K562 (cell line): Measurements from ENCODE around the gene GSTO2. TPM values are rescaled to one million over a fixed set of nuclear protein-coding genes. Genes with fewer than 3 reads are reported as not detected.

ENCODE experiments used
- BRD4 ChIP-seq: fragments of 200-600 bp; sonication (generic); IDR thresholded peaks from 2 replicates; pipeline ENCODE4 v1.6.1; 2017; ENCODE audit warnings: inconsistent platforms
- CTCFL ChIP-seq: IDR thresholded peaks from 2 replicates; pipeline ENCODE4 v1.6.1; 2011; ENCODE audit warnings: borderline replicate concordance, low read depth, mild to moderate bottlenecking, moderate library complexity, low read length; ENCODE audit not compliant: insufficient read depth, poor library complexity, severe bottlenecking
- ETS1 ChIP-seq: conservative IDR thresholded peaks from 2 replicates; pipeline ENCODE4 v1.6.1; 2011; ENCODE audit warnings: low read depth, mild to moderate bottlenecking, low read length; ENCODE audit not compliant: control insufficient read depth
- ETV1 ChIP-seq: fragments of 450-650 bp; conservative IDR thresholded peaks from 2 replicates; pipeline ENCODE4 v1.6.1; 2016; ENCODE audit warnings: missing genetic modification characterization, control low read depth, low read depth, missing compliant biosample characterization
- GMEB1 ChIP-seq: fragments of 250-450 bp; sonication (Bioruptor Pico); IDR thresholded peaks from 2 replicates; pipeline ENCODE4 v1.4.0; 2020; ENCODE audit warnings: mild to moderate bottlenecking
- KDM5B ChIP-seq: fragments of 200-600 bp; sonication (generic); IDR thresholded peaks from 2 replicates; pipeline ENCODE4 v1.6.1; 2012; ENCODE audit warnings: low read depth, mild to moderate bottlenecking, moderate library complexity, low read length, control low read depth, inconsistent platforms; ENCODE audit not compliant: insufficient replicate concordance
- L3MBTL2 ChIP-seq: fragments of 450-650 bp; IDR thresholded peaks from 2 replicates; pipeline ENCODE4 v1.6.1; 2016; ENCODE audit warnings: mild to moderate bottlenecking, moderate library complexity
- MNT ChIP-seq, 2 experiments: fragments of 450-650 bp; conservative IDR thresholded peaks; 2 replicates each; pipeline ENCODE4 v1.6.1; 2017; ENCODE audit warnings: mild to moderate bottlenecking in 2 of 2, moderate library complexity in 2 of 2
- NCOA4 ChIP-seq: fragments of 450-650 bp; IDR thresholded peaks from 2 replicates; pipeline ENCODE4 v1.6.1; 2018; ENCODE audit warnings: mild to moderate bottlenecking; ENCODE audit not compliant: partially characterized antibody
- NR2F6 ChIP-seq: fragments of 450-650 bp; formaldehyde crosslinking; IDR thresholded peaks from 2 replicates; pipeline ENCODE4 v1.4.0; 2020; ENCODE audit warnings: mild to moderate bottlenecking
- PPARD ChIP-seq: fragments of 250-450 bp; sonication (Bioruptor Pico); IDR thresholded peaks from 2 replicates; pipeline ENCODE4 v1.8.0; 2022; ENCODE audit warnings: inconsistent platforms, mild to moderate bottlenecking, moderate library complexity
- RAD21 ChIP-seq, 2 experiments: fragments of 250-450 bp in 1 of 2; fragments of 450-650 bp in 1 of 2; sonication (Bioruptor Pico) in 1 of 2; formaldehyde crosslinking in 1 of 2; IDR thresholded peaks in 1 of 2; conservative IDR thresholded peaks in 1 of 2; 2 replicates each; pipeline versions ENCODE4 v1.4.0 to v1.8.0; 2020 to 2022; ENCODE audit warnings: mild to moderate bottlenecking in 2 of 2, moderate library complexity in 1 of 2
- RBFOX2 ChIP-seq: fragments of 200-400 bp; formaldehyde crosslinking; IDR thresholded peaks from 2 replicates; pipeline ENCODE4 v1.6.1; 2017; ENCODE audit warnings: low read depth, mild to moderate bottlenecking, low read length, moderate library complexity
- RFX1 ChIP-seq: fragments of 450-650 bp; IDR thresholded peaks from 2 replicates; pipeline ENCODE4 v1.6.1; 2016; ENCODE audit warnings: mild to moderate bottlenecking, moderate library complexity
- SPI1 ChIP-seq: IDR thresholded peaks from 2 replicates; pipeline ENCODE4 v1.6.1; 2011; ENCODE audit warnings: low read depth, low read length, control low read depth, borderline replicate concordance
- TBP ChIP-seq: optimal IDR thresholded peaks from 2 replicates; pipeline ENCODE3; 2011; ENCODE audit warnings: low read depth, low read length, improper control_type of control experiment
- XRCC4 ChIP-seq: IDR thresholded peaks from one replicate; pipeline ENCODE4 v1.6.1; 2011; ENCODE audit not compliant: insufficient read depth, insufficient read length; ENCODE audit errors: extremely low read depth
- ZNF143 ChIP-seq: sonication (generic); formaldehyde crosslinking; IDR thresholded peaks from 2 replicates; pipeline ENCODE4 v1.9.0; 2022; ENCODE audit warnings: mild to moderate bottlenecking, missing genetic modification reagents
- ZNF780A ChIP-seq: fragments of 250-450 bp; sonication (Bioruptor Pico); IDR thresholded peaks from 2 replicates; pipeline ENCODE4 v1.5.0; 2021; ENCODE audit warnings: mild to moderate bottlenecking
- ZNF830 ChIP-seq: fragments of 250-450 bp; sonication (Bioruptor Pico); IDR thresholded peaks from 2 replicates; pipeline ENCODE4 v1.5.0; 2021; ENCODE audit warnings: mild to moderate bottlenecking
- polyA plus RNA-seq, 8 experiments: library from polyadenylated mRNA; depleted of rRNA in 4 of 8; stranded (reverse) in 5 of 8; unstranded in 3 of 8; fragments of >200 nt; fragmentation: Nextera tagmentation in 2 of 8; fragmentation: Illumina TruSeq in 1 of 8; extraction: Ambion mirVana in 2 of 8; extraction: Trizol in 1 of 8; gene quantifications; 2 replicates each; pipeline versions ENCODE4 v1.2.1 to v1.2.3, GENCODE V29; 2011 to 2014; ENCODE audit warnings: inconsistent platforms in 1 of 8, missing spikeins in 1 of 8
- total RNA-seq, 7 experiments: library from RNA; depleted of rRNA in 6 of 7; stranded (reverse); fragments of >200 nt in 6 of 7; fragmentation: Illumina TruSeq in 2 of 7; extraction: Trizol in 2 of 7; gene quantifications; 2 replicates each; pipeline versions ENCODE4 v1.2.1 to v1.2.3, GENCODE V29; 2011 to 2021; ENCODE audit warnings: low replicate concordance in 1 of 7

GSTO2 gene
- total and polyA plus RNA-seq, 9 of the 15 experiments (the other 6 are each of a cell fraction or from before 2014, with no cell fraction given): 0.18 to 1.8 (median 0.90) TPM

- TF ChIP-seq MNT (conservative IDR thresholded peaks at IDR 0.05) (peak in 1 of 2 experiments; percentile 75; a peak in 2 of 4 replicates), XRCC4 (no peak), NCOA4 (no peak), RAD21 (CRISPR knock-in tag; conservative IDR thresholded peaks at IDR 0.05 in 1 of 2, IDR thresholded peaks at IDR 0.05 in 1 of 2) (peak in 1 of 2 experiments; percentile 16; a peak in 1 of 4 replicates), ZNF780A (CRISPR knock-in tag) (no peak), GMEB1 (CRISPR knock-in tag) (peak; percentile 50; the same call in 1 of the 2 replicates), NR2F6 (CRISPR knock-in tag) (no peak), SPI1 (peak; percentile 31; the same call in 1 of the 2 replicates), ZNF143 (CRISPR knock-in tag) (no peak), L3MBTL2 (peak; percentile 91), ZNF830 (CRISPR knock-in tag) (no peak), ETV1 (tag) (peak; percentile 66), BRD4 (no peak), RFX1 (peak; percentile 98), PPARD (CRISPR knock-in tag) (no peak), ETS1 (peak; percentile 74; the same call in 1 of the 2 replicates), TBP (peak; percentile 40), KDM5B (peak; percentile 53), RBFOX2 (0 out of 2 replicates have a peak, but pooled peaks have one; percentile 15), CTCFL (peak; percentile 97)
These were observed 84.5 kb downstream of the GSTO2 start, which contains the start of gene CFAP58 (continued) for GRCh38 chr10:104353325-104354048.
